GM10248 (cell line): ENCODE results near the gene NTM.

Experiments
- CTCF ChIA-PET: fragments of 300-600 bp; sonication (Branson Sonifier 250); formaldehyde crosslinking; extraction: SDS; loops from one replicate; lab custom pipeline; 2021; ENCODE audit warnings: antibody characterized with exemption; lab: Yijun Ruan, JAX
- POLR2A ChIA-PET: fragments of 350-650 bp; sonication (Branson Sonifier 250); formaldehyde crosslinking; extraction: SDS; loops from one replicate; lab custom pipeline; 2020; ENCODE audit warnings: antibody characterized with exemption; lab: Yijun Ruan, JAX
- DNase-seq: peaks from one replicate; pipeline ENCODE4 v3.0.0; 2012; ENCODE audit errors: extremely low spot score
- CTCF ChIP-seq: IDR thresholded peaks from 2 replicates; pipeline ENCODE4 v1.5.1; 2012; ENCODE audit warnings: mild to moderate bottlenecking, low read depth; ENCODE audit errors: extremely low read depth, missing control alignments, control extremely low read depth

NTM gene

GRCh38 chr11:131467645-131468394 lies 97.4 kb downstream of the NTM start:
- no peak for DNase-seq
- ChIA-PET CTCF (interaction anchor here (1.5 to 1.8 kb wide), 2 partner anchors 11 to 41 kb away, joined by 3 to 6 read pairs; no protein-coding TSS in a partner anchor), POLR2A (no interaction called here)
- no peak for TF ChIP-seq CTCF

GRCh38 chr11:131468565-131468964 lies 98.2 kb downstream of the NTM start:
- POLR2A ChIA-PET = no interaction called here
- no peak for DNase-seq
- CTCF ChIA-PET = interaction anchor here (1.0 to 1.8 kb wide), 3 partner anchors 12 to 41 kb away, joined by 3 to 6 read pairs (median 4); no protein-coding TSS in a partner anchor
- no peak for TF ChIP-seq CTCF

GRCh38 chr11:131470216-131470925 lies 100.0 kb downstream of the NTM start:
- ChIA-PET POLR2A (no interaction called here), CTCF (interaction anchor here (0.8 to 1.6 kb wide), 8 partner anchors 9 to 204 kb away, joined by 3 to 5 read pairs (median 4); no protein-coding TSS in a partner anchor)
- DNase-seq = no peak
- no peak for TF ChIP-seq CTCF

- ChIA-PET CTCF (interaction anchor here (1.4 kb wide), 1 partner anchor 10 kb away, joined by 4 read pairs; no protein-coding TSS in a partner anchor), POLR2A (no interaction called here)
- DNase-seq = no peak
- TF ChIP-seq CTCF = no peak
Observed at GRCh38 chr11:131471976-131472375, 101.6 kb downstream of the NTM start.

- ChIA-PET POLR2A (no interaction called here), CTCF (no interaction called here)
- DNase-seq = no peak
- no peak for TF ChIP-seq CTCF
Observed at GRCh38 chr11:131474947-131475346, 104.5 kb downstream of the NTM start.

- no peak for TF ChIP-seq CTCF
- ChIA-PET POLR2A (no interaction called here), CTCF (no interaction called here)
- no peak for DNase-seq
Observed at GRCh38 chr11:131476266-131476665, 105.9 kb downstream of the NTM start.
